Hematopoietic multipotent progenitor cell treated with erythropoietin and hydrocortisone succinate and interleukin-3 and kit ligand, for 15 days (in vitro differentiated cells): ENCODE data around the gene BCAT1.

Experiments
- DNase-seq: peaks from one replicate; pipeline ENCODE4 v3.0.0-alpha.2; 2015; ENCODE audit warnings: low spot score

Gene BCAT1

GRCh38 chr12:24768415-24768814 lies 180.5 kb downstream of the BCAT1 start:
- DNase-seq = no peak

GRCh38 chr12:24767016-24767415 lies 181.9 kb downstream of the BCAT1 start:
- no peak for DNase-seq

DNA sequence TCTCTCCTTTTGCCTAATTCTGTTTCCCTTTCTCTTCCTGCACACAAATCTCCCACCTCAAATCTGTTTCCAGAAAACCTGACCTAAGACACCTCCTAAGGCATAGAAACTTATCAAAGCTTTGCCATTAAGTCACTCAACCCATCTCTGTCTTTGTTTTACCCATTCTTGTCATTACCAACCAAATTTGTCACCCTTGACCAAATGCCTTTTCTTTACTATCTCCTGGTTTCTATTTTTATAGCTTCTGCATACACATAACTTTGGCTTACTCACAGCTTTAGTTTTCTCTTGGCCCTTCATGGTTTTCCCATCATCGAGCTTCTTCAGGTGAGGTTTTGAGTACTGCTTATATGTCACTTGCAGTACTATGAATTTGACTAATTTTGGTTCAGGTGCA lies 184.2 kb downstream of the BCAT1 start:
- no peak for DNase-seq

- DNase-seq = no peak
These were observed 188.1 kb downstream of the BCAT1 start for GRCh38 chr12:24760606-24761378.

GRCh38 chr12:24760162-24760561 lies 188.7 kb downstream of the BCAT1 start:
- no peak for DNase-seq
